GM04503 (cell line): ENCODE data around the gene SAA4.
"Not testable (repeated sequence)": the region's sequence is repeated elsewhere in the genome, so short reads cannot be mapped to it uniquely, and the experiment has no call there.

Experiments
- DNase-seq: peaks from one replicate; pipeline ENCODE4 v3.0.0-alpha.2; 2012; ENCODE audit warnings: low read depth

The SAA4 gene, protein sequence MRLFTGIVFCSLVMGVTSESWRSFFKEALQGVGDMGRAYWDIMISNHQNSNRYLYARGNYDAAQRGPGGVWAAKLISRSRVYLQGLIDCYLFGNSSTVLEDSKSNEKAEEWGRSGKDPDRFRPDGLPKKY

DNA sequence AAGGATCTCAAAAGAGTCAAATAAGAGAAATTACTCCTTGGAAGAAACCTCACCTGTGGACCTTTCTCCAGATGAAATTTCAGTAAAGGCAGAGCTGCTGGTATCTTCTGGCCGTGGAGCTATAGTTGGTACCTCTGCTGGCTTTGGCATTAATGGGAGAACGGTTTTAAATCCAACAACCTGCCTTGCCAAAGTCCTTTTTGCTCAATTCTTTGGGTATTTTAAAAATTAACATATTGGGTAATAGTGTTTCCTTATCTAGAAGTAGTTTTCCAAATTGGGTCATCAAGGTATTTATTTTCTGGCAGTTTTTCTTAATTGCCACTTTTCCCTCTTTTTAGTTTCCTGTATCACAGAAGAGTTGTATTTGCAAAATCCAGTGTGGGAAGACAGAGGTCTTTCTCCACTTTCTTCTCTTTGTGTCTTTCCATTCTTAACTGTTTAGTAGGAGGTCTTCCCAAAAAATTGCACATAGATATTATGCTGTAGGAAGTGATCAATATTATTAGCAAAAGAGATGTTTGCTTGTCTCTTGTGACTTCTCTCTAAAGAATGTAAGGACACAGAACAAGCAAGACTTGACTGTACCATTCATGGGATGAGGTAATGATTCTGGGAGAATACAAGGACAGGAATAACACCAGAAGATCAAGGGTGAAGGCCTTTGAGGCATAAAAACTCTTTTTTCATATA lies at the start of gene SAA4:
SAA4 (minus strand) TSS at position 139 of the 693 bp plus-strand sequence. CDS start 876 bp downstream, outside the sequence.
- no peak for DNase-seq

DNA sequence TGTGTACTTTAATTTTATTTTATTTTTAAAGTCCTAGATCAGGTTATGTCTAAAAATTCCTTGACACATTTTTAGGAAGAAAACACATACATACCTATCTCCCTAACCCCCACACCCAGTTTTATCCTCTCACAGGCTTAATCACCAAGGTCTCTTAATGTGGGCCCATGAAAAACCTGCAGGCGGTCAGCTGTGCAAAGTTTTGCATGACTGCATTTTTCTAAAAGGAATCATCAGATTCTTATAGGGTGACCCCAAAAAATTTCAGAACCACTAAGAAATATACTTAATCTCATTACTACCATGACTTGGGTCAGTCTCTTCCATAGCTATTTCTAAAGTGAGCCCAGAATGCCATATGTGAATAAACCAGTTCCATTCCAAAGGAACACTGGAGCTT lies 49.2 kb upstream of the SAA4 start:
- no peak for DNase-seq

DNA sequence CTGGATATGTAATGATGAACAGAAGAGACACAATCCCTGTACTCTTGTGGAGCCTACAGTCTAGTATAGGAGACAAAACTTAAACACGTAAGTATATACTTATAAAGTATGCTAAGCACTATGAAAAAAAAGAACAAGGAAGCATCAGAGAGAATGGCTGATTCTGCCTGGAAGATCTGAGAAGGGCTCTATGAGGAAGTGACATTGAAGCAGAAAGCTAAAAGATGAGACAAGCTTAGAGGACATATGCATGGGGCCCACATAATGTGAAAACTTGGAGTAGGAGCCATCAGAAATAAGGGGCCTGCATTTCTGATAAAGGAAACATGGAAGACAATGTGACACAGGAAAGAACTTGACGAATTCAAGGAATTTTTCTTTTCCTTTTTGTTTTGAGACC lies 46.0 kb upstream of the SAA4 start:
- DNase-seq: no peak

DNA sequence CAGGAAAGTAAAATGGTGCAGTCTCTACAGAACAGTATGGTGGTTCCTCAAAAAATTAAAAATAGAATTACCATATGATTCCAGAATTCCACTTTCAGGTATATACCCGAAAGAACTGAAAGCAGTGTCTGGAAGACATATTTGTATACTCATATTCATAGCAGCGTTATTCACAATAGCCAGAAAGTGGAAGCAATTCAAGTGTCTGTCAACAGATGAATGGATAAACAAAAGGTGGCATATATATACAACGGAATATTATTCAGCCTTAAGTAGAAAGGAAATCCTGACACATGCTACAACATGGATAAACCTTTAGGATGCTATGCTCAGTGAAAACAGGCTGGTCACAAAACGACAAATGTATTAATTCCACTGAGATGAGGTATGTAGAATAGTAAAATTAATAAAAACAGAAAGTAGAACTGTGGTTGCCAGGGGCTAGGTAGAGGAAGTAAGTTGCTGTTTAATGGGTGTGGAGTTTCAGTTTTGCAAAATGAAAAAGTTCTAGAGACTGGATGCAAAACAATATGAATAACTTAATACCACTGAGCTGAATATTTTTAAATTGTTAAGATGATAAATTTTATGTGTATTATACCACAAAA lies 43.9 kb upstream of the SAA4 start:
- DNase-seq: no peak

DNA sequence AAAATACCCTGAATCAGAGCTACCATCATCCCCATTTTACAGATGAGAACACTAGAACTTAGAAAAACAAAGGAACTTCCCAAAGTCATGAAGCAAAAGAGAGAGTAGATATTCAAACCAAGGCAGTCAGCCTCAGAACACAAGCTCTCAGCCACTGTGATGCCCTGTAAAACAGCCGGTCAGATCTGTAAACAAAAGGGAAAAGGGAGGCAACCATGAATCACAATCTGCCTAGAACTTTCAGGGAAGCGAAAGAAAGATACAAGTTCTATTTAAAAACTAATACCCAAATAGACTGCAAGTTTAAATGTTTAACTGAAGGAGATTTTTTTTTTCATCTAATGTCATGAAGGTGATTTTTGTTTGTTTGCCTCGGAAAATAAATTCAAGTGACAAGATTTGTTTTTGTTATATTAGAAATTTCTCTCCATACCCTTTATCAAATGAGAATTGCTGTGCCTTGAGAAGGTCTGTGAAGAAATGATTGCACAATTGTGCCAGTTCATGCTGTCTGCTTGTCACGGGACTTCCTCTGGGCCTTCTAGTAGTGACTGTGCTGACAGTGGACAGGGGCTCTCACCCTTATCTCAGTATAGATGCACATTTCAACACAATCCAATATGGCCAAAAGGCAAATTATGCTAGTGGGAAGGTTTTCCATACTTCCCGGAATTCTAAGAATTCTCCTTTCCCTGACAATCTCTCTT lies 41.1 kb upstream of the SAA4 start:
- no peak for DNase-seq

DNA sequence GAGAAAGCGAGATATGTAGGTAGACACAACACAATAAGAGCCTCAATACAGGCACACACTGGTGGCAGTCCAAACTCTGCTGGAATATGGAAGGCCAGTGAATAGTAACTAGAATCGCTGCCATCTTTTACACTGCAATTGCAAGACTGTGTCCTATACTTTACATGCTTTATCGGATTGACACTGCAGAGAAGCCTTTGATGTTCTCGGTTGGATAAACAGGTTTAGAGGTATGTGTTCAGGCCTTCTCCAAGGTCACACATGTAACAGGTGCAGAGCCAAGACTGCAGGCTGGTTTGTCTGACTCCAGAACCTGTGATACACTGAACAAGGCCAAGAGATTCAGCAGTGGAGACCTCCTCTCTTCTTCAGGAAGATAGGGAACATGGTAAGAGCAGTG lies 34.6 kb upstream of the SAA4 start:
- no peak for DNase-seq

DNA sequence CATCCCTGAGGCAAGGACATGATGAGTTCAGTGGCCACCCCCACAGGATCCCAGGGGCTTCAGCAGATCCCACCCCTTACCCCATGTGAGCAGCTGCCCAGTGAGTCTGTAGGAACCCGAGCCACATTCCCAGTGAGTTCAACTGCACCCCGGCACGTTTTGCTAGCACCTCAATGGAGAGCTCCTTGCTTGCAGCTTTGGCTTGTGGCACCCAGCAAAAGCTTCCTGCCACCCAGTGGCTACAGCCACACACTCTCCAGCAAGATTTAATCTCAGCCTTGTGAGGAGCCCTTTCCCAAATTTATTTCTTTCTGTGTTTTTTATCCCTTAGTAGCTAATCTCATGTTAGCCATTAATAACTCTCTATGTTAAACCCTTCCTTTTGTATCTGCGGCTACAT lies 33.5 kb upstream of the SAA4 start:
- DNase-seq: no peak

DNA sequence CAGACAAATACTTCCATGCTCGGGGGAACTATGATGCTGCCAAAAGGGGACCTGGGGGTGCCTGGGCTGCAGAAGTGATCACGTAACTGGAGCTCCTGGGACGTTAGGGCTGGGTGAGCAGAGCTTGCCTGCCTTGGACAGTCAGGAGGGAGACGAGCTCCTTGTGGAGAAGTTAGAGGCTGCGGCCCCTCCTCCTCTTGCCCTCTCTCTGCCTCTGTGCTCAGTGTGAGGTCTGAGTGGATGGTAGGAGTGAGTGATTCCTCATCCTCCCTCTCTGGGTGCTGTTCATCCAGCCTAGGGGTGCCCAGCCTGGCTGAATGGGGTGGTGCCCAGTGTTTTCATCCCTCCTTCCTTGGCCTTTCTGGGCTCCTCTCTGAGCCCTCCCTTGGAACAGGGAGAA lies 32.6 kb upstream of the SAA4 start:
- not testable (repeated sequence) for DNase-seq

DNA sequence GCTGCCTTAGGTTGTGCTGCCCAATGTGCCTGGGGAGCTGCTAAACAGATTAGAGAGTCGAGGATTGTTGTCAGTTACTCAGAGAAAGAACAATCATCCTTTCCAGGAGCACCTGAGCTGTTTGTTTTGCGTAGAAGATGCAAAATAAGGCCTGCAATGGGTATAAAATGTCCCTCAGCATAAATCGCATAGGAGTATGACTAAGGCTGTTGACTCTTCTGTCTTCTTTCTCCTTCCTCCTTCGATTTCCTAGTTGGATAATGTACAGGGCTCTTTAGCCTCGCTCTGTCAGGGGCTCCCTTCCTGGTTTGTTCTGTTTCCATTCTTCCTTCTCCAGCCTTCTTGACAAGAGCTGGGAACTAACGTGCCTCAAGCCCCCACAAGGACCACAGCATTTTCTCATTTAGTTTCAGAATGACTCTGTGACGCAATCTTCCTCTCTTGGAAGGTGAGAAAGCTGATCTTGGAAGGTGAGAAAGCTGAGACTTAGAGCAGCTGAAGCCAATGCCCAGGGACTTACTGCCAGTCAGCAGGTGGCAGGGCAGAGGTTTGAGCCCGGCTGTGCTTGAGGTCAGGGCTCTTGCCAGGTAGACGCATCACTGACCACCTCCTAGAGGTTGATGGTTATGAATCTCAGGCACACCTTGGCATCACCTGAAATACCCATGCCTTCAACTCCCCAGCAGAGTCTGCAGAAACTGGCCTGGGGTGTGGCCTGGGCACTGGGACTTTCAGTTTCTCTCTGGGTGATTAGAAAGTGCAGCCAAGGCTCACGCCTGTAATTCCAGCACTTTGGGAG lies 30.9 kb upstream of the SAA4 start:
- not testable (repeated sequence) for DNase-seq

DNA sequence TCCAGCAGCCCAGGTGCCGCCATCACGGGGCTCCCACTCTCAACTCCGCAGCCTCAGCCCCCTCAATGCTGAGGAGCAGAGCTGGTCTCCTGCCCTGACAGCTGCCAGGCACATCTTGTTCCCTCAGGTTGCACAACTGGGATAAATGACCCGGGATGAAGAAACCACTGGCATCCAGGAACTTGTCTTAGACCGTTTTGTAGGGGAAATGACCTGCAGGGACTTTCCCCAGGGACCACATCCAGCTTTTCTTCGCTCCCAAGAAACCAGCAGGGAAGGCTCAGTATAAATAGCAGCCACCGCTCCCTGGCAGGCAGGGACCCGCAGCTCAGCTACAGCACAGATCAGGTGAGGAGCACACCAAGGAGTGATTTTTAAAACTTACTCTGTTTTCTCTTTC lies 29.3 kb upstream of the SAA4 start, which contains the start of gene SAA1:
SAA1 (plus strand) TSS at position 316 of the 400 bp plus-strand sequence. CDS start 624 bp downstream, outside the sequence.
- DNase-seq: no peak

DNA sequence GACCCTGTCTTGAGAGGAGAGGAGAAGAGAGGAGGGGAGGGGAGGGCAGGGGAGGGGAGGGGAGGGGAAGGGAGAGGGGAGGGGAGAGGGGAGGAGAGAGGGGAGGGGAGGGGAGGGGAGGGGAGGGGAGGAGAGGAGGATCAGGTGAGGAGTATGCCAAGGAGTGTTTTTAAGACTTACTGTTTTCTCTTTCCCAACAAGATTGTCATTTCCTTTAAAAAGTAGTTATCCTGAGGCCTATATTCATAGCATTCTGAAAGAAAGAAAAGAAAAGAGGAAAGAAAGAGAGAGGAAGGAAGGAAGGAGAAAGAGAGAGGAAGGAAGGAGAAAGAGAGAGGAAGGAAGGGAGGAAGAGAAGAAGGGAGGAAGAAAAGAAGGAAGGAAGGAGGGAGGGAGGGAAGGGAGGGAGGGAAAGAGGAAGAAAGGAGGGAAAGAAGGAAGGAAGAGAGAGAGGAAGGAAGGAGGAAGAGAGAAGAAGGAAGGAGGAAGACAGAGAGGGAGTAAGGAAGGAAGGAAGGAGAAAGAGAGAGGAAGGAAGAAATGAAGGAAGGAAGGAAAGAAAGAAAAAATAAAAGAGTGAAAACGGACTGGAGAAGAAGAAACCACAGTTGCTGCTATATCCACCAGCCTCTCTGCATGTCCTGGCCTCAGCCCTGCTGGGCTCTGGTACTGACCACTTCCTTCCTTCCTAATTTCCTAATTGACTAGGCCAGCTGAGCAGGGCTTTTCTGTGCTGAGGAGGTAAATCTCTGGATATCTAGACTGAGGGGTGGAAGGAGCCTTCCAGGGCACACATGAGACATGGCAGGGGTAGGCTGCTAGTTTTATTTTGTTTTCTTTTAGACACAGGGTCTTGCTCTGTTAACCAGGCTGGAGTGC lies 28.3 kb upstream of the SAA4 start:
- no peak for DNase-seq

DNA sequence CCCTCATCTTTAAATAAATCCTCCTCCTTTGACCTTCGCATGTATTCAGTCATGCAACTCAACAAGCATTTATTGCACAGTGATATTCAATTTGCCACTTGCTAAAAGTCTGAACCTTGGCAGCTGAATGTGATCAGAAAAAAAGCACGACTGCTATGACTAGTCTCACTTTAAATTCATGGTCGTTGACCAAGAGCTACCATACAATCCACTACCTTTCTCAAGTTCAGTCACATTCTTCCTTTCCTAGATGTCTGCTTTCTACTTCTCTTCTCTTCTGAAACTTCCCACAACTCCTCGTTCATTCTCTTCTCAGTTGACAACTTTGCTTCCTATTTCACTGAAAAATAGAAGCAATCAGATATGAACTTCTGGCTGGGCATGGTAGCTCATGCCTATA lies 27.4 kb upstream of the SAA4 start:
- no peak for DNase-seq

DNA sequence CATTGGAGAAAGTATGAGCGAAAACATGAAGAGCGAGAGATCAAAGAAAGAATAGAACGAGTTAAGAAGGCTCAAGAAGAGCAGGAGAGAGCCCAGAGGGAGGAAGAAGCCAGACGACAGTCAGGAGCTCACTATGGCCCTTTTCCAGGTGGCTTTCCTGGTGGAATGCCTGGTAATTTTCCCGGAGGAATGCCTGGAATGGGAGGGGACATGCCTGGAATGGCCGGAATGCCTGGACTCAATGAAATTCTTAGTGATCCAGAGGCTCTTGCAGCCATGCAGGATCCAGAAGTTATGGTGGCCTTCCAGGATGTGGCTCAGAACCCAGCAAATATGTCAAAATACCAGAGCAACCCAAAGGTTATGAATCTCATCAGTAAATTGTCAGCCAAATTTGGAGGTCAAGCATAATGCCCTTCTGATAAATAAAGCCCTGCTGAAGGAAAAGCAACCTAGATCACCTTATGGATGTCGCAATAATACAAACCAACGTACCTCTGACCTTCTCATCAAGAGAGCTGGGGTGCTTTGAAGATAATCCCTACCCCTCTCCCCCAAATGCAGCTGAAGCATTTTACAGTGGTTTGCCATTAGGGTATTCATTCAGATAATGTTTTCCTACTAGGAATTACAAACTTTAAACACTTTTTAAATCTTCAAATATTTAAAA lies 26.2 kb upstream of the SAA4 start:
- not testable (repeated sequence) for DNase-seq

DNA sequence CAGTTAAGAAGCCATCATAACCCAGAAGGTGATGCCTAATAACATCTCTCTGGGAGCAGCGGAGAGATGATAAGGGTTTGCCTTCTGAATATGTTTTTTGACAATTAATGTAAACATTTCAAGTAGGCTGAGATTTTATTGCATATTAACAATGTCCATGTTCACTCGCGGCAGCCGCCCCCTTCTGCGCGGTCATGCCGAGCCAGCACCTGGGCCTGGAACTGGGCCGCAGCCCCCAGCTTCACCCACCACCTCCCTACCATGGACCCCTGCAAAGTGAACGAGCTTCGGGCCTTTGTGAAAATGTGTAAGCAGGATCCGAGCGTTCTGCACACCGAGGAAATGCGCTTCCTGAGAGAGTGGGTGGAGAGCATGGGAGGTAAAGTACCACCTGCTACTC lies 25.1 kb upstream of the SAA4 start:
- no peak for DNase-seq

DNA sequence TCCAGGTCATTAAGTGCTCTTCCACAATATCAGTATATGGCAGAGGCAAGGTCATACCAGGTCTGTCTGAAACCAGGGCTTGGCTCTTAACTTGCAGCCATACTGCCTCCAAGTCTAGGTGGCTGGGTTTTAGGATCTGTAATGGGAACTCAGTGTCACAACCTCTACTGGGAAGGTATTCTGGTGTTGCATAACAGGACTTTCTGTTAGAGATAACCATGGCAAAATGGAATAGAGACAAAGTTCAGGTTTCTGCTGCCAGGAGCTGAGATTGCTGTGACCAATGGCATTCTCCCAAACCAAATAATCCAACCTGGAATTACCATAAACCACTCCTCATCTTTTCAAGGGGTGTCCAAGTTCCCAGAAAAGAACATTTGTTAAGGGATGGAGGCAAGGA lies 22.7 kb upstream of the SAA4 start:
- no peak for DNase-seq

DNA sequence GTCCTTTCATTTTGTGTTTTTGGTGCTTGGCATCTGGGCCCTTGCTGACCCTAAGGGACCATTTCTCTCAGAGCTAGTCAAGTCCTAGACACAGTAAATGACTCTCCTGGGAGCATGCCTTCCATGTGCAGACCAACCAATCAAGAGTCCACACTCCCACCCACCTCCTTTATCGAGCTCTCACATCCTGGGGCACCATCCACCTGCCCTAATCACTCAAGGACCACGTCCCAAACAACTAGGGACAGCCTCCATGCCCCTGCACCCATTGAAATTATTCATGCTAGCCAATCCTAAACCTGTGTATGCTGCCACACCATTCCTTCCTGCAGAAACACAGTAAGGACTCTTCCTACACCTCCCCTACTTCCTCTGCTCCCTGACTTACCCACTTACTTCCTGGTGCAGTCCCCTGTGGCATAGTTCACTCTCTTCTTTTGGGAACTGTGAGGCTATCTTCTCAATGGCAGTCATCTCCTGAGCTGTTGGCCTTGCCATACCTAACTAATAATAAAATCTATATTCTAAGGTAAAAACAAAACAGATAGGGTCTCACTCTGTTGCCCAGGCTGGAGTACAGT lies 18.3 kb upstream of the SAA4 start:
- no peak for DNase-seq

DNA sequence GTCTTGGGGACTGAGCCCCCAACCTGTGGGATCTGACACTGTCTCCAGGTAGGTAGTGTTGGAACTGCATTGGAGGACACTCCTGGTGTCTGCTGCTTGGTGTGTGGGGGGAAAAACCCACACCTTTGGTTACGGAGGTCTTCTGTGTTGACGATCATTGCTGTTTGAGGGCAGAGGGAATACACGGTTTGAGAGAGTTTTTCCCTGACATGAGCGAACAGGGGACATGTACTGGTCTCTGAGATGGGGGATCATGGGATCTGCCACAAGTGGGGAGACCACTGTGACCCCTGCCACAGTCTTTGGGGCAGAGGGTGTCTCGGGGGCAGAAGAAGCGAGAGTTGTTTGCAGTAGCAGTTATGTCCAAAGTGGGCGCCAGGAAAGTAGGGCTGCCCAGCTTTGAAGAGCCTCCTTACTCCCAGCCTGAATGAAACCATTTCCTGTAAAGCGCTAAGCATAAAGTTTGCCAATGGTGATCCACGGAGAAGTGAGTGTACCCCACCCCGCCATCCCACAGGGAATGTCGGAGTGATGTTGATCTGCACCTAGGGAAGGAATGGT lies 17.3 kb upstream of the SAA4 start:
- no peak for DNase-seq

DNA sequence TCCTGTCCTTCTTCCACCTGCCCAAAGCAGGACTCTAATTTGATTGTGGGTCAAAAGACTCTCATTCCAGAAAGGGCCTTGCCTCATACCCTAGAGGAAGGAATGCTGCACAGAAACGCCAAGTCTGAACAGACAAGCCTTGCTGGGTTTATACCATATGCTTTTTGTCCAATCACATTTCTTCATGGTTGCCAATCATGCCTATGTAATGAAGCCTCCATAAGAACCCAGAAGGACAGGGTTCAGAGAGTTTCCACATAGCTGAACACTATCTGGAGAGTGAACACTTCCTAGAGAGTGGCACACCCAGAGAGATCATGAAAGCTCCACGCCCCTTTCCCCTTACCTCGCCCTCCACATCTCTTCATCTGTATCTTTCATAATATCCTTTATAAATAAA lies 16.6 kb upstream of the SAA4 start:
- no peak for DNase-seq

DNA sequence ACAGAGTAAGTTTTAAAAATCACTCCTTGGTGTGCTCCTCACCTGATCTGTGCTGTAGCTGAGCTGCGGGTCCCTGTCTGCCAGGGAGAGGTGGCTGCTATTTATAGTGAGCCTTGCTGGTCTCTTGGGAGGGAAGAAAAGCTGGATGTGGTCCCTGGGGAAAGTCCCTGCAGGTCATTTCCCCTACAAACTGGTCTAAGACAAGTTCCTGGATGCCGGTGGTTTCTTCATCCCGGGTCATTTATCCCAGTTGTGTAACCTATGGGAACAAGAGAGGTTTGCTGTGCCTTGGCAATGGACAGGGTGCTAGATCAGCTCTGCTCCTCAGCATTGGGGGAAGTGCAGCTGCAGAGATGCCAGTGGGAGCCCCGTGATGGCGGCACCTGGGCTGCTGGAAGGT lies 12.0 kb upstream of the SAA4 start, which contains the start of gene SAA2:
SAA2 (minus strand) TSS at position 108 of the 400 bp plus-strand sequence. CDS start 657 bp downstream, outside the sequence.
- no peak for DNase-seq

DNA sequence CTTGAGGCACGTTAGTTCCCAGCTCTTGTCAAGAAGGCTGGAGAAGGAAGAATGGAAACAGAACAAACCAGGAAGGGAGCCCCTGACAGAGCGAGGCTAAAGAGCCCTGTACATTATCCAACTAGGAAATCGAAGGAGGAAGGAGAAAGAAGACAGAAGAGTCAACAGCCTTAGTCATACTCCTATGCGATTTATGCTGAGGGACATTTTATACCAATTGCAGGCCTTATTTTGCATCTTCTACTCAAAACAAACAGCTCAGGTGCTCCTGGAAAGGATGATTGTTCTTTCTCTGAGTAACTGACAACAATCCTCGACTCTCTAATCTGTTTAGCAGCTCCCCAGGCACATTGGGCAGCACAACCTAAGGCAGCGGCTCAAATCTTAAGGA lies 10.6 kb upstream of the SAA4 start:
- DNase-seq: not testable (repeated sequence)
